Bronchial smooth muscle cell (primary cell): ENCODE results near the gene OR52K2. TPM values are rescaled to one million over a fixed set of nuclear protein-coding genes. Genes with fewer than 3 reads are reported as not detected.

Source experiments
- total RNA-seq: library from RNA; depleted of rRNA; stranded (reverse); fragments of >200 nt; gene quantifications from 2 replicates; pipeline ENCODE4 v1.2.1, GENCODE V29; 2014

OR52K2 gene
- total RNA-seq, result 0.09 TPM in 1 of 2 replicates, not detected in the other

GRCh38 chr11:4448995-4449394, at the start of gene OR52K2:
Gene OR52K2, plus strand, starts transcription at chr11:4449295. Its CDS starts 45 bp downstream, at chr11:4449340.

DNA sequence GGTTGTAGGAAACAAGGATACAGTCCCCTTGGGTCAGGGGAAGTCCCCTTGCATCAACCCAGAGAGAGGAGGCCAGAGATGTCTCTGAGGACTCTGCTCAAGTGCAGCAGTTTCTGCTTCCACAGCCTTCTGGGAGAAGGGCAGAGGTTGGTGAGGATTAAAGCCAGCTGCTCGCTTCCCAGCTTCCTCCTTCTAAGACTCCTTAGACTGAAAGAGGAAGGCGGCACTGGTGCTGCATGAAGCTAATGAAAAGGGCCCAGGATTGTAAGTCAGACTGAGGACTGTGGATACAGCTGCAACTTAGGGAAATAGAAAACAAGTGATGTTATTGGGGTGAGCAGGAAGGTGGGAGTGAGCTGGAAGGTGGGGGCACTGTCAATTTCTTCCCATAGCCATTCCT, 33.4 kb downstream of the OR52K2 start, which contains the start of gene OR52K1:
TSS of gene OR52K1 (plus strand) at position 202 of the 400 bp plus-strand sequence. CDS start 6,255 bp downstream, outside the sequence.

Other genes starting within 250 kb of the OR52K2 start
- not detected in 2 replicates for gene OR52B4, start 80.9 kb upstream of the OR52K2 start, total RNA-seq
- 24.0 and 30.1 TPM in 2 replicates for gene TRIM21, start 55.6 kb upstream of the OR52K2 start, total RNA-seq
- gene OR52K1, start 33.4 kb downstream of the OR52K2 start, total RNA-seq, result under 0.01 TPM in 1 of 2 replicates, not detected in the other
- gene OR52M1, start 95.9 kb downstream of the OR52K2 start, total RNA-seq, result not detected in 2 replicates
- gene OR52I2, start 132.4 kb downstream of the OR52K2 start, total RNA-seq, result not detected in 2 replicates
- gene OR52I1, start 144.7 kb downstream of the OR52K2 start, total RNA-seq, result not detected in 2 replicates
- gene TRIM68, start 158.9 kb downstream of the OR52K2 start, total RNA-seq, result 7.9 and 10.5 TPM in 2 replicates
- not detected in 2 replicates for gene OR51D1, start 188.2 kb downstream of the OR52K2 start, total RNA-seq
- gene OR51E1, start 194.7 kb downstream of the OR52K2 start, total RNA-seq, result not detected in 2 replicates
- gene OR51E2, start 248.6 kb downstream of the OR52K2 start, total RNA-seq, result under 0.01 TPM in 1 of 2 replicates, not detected in the other